GM18870 (cell line): ENCODE measurements around the gene TMEM60.
"Not testable (repeated sequence)": the region's sequence is repeated elsewhere in the genome, so short reads cannot be mapped to it uniquely, and the experiment has no call there.

Experiments
- ATAC-seq: cut with Tn5 transposase; IDR thresholded peaks from one replicate; pipeline ENCODE4 v1.9.1; 2021; ENCODE audit warnings: moderate library complexity; ENCODE audit not compliant: unreplicated experiment

TMEM60 gene

GRCh38 chr7:77812290-77812685 is 14.1 kb upstream of the TMEM60 start:
- ATAC-seq = no peak

- ATAC-seq = no peak
These were observed 13.5 kb upstream of the TMEM60 start for GRCh38 chr7:77811516-77812289.

- peak; percentile 58 for ATAC-seq
These were observed 10.3 kb upstream of the TMEM60 start for GRCh38 chr7:77808517-77808916.

- no peak for ATAC-seq
These were observed 8.2 kb upstream of the TMEM60 start for GRCh38 chr7:77806425-77806824.

- ATAC-seq = no peak
These were observed 4.5 kb upstream of the TMEM60 start for GRCh38 chr7:77802557-77803405.

- no peak for ATAC-seq
These were observed 2.5 kb upstream of the TMEM60 start for GRCh38 chr7:77800730-77801129.

- no peak for ATAC-seq
These were observed 1.9 kb upstream of the TMEM60 start for GRCh38 chr7:77800158-77800557.

GRCh38 chr7:77799078-77799964 is 1.1 kb upstream of the TMEM60 start:
- no peak for ATAC-seq

GRCh38 chr7:77797734-77798393 is 370 bp downstream of the TMEM60 start:
- peak; percentile 20 for ATAC-seq

- no peak for ATAC-seq
These were observed 1.3 kb downstream of the TMEM60 start for GRCh38 chr7:77796960-77797359.

- ATAC-seq = no peak
These were observed 2.1 kb downstream of the TMEM60 start for GRCh38 chr7:77796109-77796508.

- ATAC-seq = no peak
These were observed 4.2 kb downstream of the TMEM60 start for GRCh38 chr7:77794000-77794399.

GRCh38 chr7:77791956-77792355 is 6.3 kb downstream of the TMEM60 start:
- ATAC-seq = no peak

GRCh38 chr7:77791336-77791735 is 6.9 kb downstream of the TMEM60 start:
- no peak for ATAC-seq

GRCh38 chr7:77788327-77788902 is 9.8 kb downstream of the TMEM60 start:
- ATAC-seq = no peak

- ATAC-seq = no peak
These were observed 11.5 kb downstream of the TMEM60 start for GRCh38 chr7:77786741-77787140.

GRCh38 chr7:77786018-77786417 is 12.2 kb downstream of the TMEM60 start:
- ATAC-seq = no peak

GRCh38 chr7:77784426-77784825 is 13.8 kb downstream of the TMEM60 start:
- not testable (repeated sequence) for ATAC-seq

- ATAC-seq = no peak
These were observed 14.7 kb downstream of the TMEM60 start for GRCh38 chr7:77783545-77783944.

GRCh38 chr7:77783111-77783510 is 15.1 kb downstream of the TMEM60 start:
- ATAC-seq = no peak
